K562 (cell line): Measurements from ENCODE around the gene EEF1A1. TPM values are rescaled to one million over a fixed set of nuclear protein-coding genes. Genes with fewer than 3 reads are reported as not detected.
A peak's percentile ranks its signal among the peaks of the same experiment; 100 is the strongest.

Experiments
- ARID3A ChIP-seq: IDR thresholded peaks from 2 replicates; pipeline ENCODE4 v1.6.1; 2012; ENCODE audit warnings: low read depth, low read length, improper control_type of control experiment, borderline replicate concordance
- BCOR ChIP-seq: fragments of 450-650 bp; IDR thresholded peaks from 2 replicates; pipeline ENCODE4 v1.6.1; 2016
- BRD4 ChIP-seq: fragments of 200-600 bp; sonication (generic); IDR thresholded peaks from 2 replicates; pipeline ENCODE4 v1.6.1; 2017; ENCODE audit warnings: inconsistent platforms
- CC2D1A ChIP-seq: fragments of 450-650 bp; IDR thresholded peaks from 2 replicates; pipeline ENCODE4 v1.6.1; 2017; ENCODE audit warnings: mild to moderate bottlenecking
- COPS2 ChIP-seq: fragments of 450-650 bp; conservative IDR thresholded peaks from 2 replicates; pipeline ENCODE4 v1.6.1; 2016; ENCODE audit warnings: mild to moderate bottlenecking, moderate library complexity
- EWSR1 ChIP-seq: fragments of 450-650 bp; IDR thresholded peaks from 2 replicates; pipeline ENCODE4 v1.6.1; 2018; ENCODE audit warnings: borderline replicate concordance, mild to moderate bottlenecking, low read depth, moderate library complexity; ENCODE audit not compliant: partially characterized antibody
- HIVEP1 ChIP-seq: fragments of 250-450 bp; sonication (Bioruptor Pico); IDR thresholded peaks from 2 replicates; pipeline ENCODE4 v1.4.0; 2020; ENCODE audit warnings: mild to moderate bottlenecking
- MCM3 ChIP-seq: fragments of 450-650 bp; IDR thresholded peaks from 2 replicates; pipeline ENCODE4 v1.6.1; 2016
- NFXL1 ChIP-seq: fragments of 450-650 bp; formaldehyde crosslinking; IDR thresholded peaks from 2 replicates; pipeline ENCODE4 v1.4.0; 2021; ENCODE audit warnings: mild to moderate bottlenecking
- NRF1 ChIP-seq, 2 experiments: fragments of 450-650 bp; IDR thresholded peaks in 1 of 2; conservative IDR thresholded peaks in 1 of 2; 2 replicates each; pipeline ENCODE4 v1.6.1; 2014; ENCODE audit warnings: mild to moderate bottlenecking in 2 of 2
- PTRF ChIP-seq: fragments of 450-650 bp; IDR thresholded peaks from 2 replicates; pipeline ENCODE4 v1.6.1; 2016; ENCODE audit warnings: mild to moderate bottlenecking, missing genetic modification characterization, missing compliant biosample characterization
- SMARCA5 ChIP-seq: fragments of 450-650 bp; IDR thresholded peaks from 2 replicates; pipeline ENCODE4 v1.6.1; 2016
- SRF ChIP-seq, 2 experiments: fragments of 250-450, 450-650 bp in 1 of 2; sonication (Bioruptor Pico) in 1 of 2; sonication (generic) in 1 of 2; formaldehyde crosslinking; IDR thresholded peaks; 2 replicates each; pipeline versions ENCODE4 v1.5.0 to v1.5.1; 2020 to 2022; ENCODE audit warnings: mild to moderate bottlenecking in 1 of 2, missing genetic modification reagents in 1 of 2
- TRIM24 ChIP-seq, 2 experiments: fragments of 450-650 bp; IDR thresholded peaks; 2 replicates each; pipeline ENCODE4 v1.6.1; 2016
- ZBTB26 ChIP-seq: fragments of 450-650 bp; formaldehyde crosslinking; IDR thresholded peaks from 2 replicates; pipeline ENCODE4 v1.4.0; 2022; ENCODE audit warnings: missing genetic modification characterization
- ZNF143 ChIP-seq: sonication (generic); formaldehyde crosslinking; IDR thresholded peaks from 2 replicates; pipeline ENCODE4 v1.9.0; 2022; ENCODE audit warnings: mild to moderate bottlenecking, missing genetic modification reagents
- ZNF175 ChIP-seq: fragments of 200-800 bp; sonication (Bioruptor generic); IDR thresholded peaks from 2 replicates; pipeline ENCODE4 v1.6.1; 2016; ENCODE audit warnings: low read depth, mild to moderate bottlenecking, missing genetic modification characterization, missing compliant biosample characterization
- ZNF224 ChIP-seq: sonication (generic); formaldehyde crosslinking; IDR thresholded peaks from 2 replicates; pipeline ENCODE4 v1.8.0; 2022; ENCODE audit warnings: mild to moderate bottlenecking, missing genetic modification reagents
- ZNF23 ChIP-seq: fragments of 250-450 bp; sonication (Bioruptor Pico); IDR thresholded peaks from 2 replicates; pipeline ENCODE4 v1.4.0; 2020; ENCODE audit warnings: mild to moderate bottlenecking
- ZNF239 ChIP-seq: fragments of 250-450 bp; sonication (Bioruptor Pico); IDR thresholded peaks from 2 replicates; pipeline ENCODE4 v1.4.0; 2020; ENCODE audit warnings: mild to moderate bottlenecking
- ZNF3 ChIP-seq: fragments of 250-450 bp; sonication (Bioruptor Pico); IDR thresholded peaks from 2 replicates; pipeline ENCODE4 v1.5.0; 2021; ENCODE audit warnings: mild to moderate bottlenecking, moderate library complexity
- ZNF384 ChIP-seq: IDR thresholded peaks from 2 replicates; pipeline ENCODE4 v1.6.1; 2012; ENCODE audit warnings: low read depth, low read length, improper control_type of control experiment
- polyA plus RNA-seq, 8 experiments: library from polyadenylated mRNA; depleted of rRNA in 4 of 8; stranded (reverse) in 5 of 8; unstranded in 3 of 8; fragments of >200 nt; fragmentation: Nextera tagmentation in 2 of 8; fragmentation: Illumina TruSeq in 1 of 8; extraction: Ambion mirVana in 2 of 8; extraction: Trizol in 1 of 8; gene quantifications; 2 replicates each; pipeline versions ENCODE4 v1.2.1 to v1.2.3, GENCODE V29; 2011 to 2014; ENCODE audit warnings: inconsistent platforms in 1 of 8, missing spikeins in 1 of 8
- total RNA-seq, 7 experiments: library from RNA; depleted of rRNA in 6 of 7; stranded (reverse); fragments of >200 nt in 6 of 7; fragmentation: Illumina TruSeq in 2 of 7; extraction: Trizol in 2 of 7; gene quantifications; 2 replicates each; pipeline versions ENCODE4 v1.2.1 to v1.2.3, GENCODE V29; 2011 to 2021; ENCODE audit warnings: low replicate concordance in 1 of 7
- TF ChIP-seq, protein P1 (sequence below): sonication (generic); formaldehyde crosslinking; IDR thresholded peaks from 2 replicates; pipeline ENCODE4 v1.8.1; 2023; ENCODE audit warnings: missing genetic modification reagents, mild to moderate bottlenecking, borderline replicate concordance

The EEF1A1 gene
- total and polyA plus RNA-seq, 9 of the 15 experiments (the other 6 are each of a cell fraction or from before 2014, with no cell fraction given), result 6,453 to 17,323 (median 11,082) TPM

DNA sequence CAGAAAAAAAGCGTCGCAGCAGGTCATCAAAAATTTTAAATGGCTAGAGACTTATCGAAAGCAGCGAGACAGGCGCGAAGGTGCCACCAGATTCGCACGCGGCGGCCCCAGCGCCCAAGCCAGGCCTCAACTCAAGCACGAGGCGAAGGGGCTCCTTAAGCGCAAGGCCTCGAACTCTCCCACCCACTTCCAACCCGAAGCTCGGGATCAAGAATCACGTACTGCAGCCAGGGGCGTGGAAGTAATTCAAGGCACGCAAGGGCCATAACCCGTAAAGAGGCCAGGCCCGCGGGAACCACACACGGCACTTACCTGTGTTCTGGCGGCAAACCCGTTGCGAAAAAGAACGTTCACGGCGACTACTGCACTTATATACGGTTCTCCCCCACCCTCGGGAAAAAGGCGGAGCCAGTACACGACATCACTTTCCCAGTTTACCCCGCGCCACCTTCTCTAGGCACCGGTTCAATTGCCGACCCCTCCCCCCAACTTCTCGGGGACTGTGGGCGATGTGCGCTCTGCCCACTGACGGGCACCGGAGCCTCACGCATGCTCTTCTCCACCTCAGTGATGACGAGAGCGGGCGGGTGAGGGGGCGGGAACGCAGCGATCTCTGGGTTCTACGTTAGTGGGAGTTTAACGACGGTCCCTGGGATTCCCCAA is at the start of gene EEF1A1 (continued):
- TF ChIP-seq ARID3A (no peak), COPS2 (no peak), CC2D1A (peak; percentile 57; the same call in 1 of the 2 replicates), ZNF384 (peak; percentile 47; the same call in 1 of the 2 replicates), HIVEP1 (CRISPR knock-in tag) (peak; percentile 84; the same call in 1 of the 2 replicates), NFXL1 (CRISPR knock-in tag) (no peak; the same call in 1 of the 2 replicates), BCOR (peak; percentile 78), TRIM24 (IDR thresholded peaks at IDR 0.05) (peak; percentile 23 to 37; a peak in 1 of 4 replicates), ZNF143 (peak; percentile 79), BRD4 (peak; percentile 97), ZBTB26 (CRISPR knock-in tag) (peak; percentile 68; the same call in 1 of the 2 replicates), PTRF (tag) (no peak), SRF (CRISPR knock-in tag; IDR thresholded peaks at IDR 0.05) (0 out of 4 replicates have a peak, but pooled peaks of 1 of the 2 experiments have one; percentile 48), NRF1 (conservative IDR thresholded peaks at IDR 0.05 in 1 of 2, IDR thresholded peaks at IDR 0.05 in 1 of 2) (peak; percentile 95), EWSR1 (no peak), MCM3 (no peak), ZNF239 (CRISPR knock-in tag) (no peak), SMARCA5 (0 out of 2 replicates have a peak, but pooled peaks have one; percentile 29), ZNF175 (CRISPR knock-in tag) (peak; percentile 52; the same call in 1 of the 2 replicates), ZNF23 (peak; percentile 50; the same call in 1 of the 2 replicates), ZNF3 (CRISPR knock-in tag) (no peak), ZNF224 (CRISPR knock-in tag) (0 out of 2 replicates have a peak, but pooled peaks have one; percentile 21)
- TF ChIP-seq, protein P1, sequence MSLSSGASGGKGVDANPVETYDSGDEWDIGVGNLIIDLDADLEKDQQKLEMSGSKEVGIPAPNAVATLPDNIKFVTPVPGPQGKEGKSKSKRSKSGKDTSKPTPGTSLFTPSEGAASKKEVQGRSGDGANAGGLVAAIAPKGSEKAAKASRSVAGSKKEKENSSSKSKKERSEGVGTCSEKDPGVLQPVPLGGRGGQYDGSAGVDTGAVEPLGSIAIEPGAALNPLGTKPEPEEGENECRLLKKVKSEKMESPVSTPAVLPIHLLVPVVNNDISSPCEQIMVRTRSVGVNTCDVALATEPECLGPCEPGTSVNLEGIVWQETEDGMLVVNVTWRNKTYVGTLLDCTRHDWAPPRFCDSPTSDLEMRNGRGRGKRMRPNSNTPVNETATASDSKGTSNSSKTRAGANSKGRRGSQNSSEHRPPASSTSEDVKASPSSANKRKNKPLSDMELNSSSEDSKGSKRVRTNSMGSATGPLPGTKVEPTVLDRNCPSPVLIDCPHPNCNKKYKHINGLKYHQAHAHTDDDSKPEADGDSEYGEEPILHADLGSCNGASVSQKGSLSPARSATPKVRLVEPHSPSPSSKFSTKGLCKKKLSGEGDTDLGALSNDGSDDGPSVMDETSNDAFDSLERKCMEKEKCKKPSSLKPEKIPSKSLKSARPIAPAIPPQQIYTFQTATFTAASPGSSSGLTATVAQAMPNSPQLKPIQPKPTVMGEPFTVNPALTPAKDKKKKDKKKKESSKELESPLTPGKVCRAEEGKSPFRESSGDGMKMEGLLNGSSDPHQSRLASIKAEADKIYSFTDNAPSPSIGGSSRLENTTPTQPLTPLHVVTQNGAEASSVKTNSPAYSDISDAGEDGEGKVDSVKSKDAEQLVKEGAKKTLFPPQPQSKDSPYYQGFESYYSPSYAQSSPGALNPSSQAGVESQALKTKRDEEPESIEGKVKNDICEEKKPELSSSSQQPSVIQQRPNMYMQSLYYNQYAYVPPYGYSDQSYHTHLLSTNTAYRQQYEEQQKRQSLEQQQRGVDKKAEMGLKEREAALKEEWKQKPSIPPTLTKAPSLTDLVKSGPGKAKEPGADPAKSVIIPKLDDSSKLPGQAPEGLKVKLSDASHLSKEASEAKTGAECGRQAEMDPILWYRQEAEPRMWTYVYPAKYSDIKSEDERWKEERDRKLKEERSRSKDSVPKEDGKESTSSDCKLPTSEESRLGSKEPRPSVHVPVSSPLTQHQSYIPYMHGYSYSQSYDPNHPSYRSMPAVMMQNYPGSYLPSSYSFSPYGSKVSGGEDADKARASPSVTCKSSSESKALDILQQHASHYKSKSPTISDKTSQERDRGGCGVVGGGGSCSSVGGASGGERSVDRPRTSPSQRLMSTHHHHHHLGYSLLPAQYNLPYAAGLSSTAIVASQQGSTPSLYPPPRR (CRISPR knock-in tag), result peak; percentile 85
